Measurements from ENCODE around the gene FOXL3.

Gene FOXL3

DNA sequence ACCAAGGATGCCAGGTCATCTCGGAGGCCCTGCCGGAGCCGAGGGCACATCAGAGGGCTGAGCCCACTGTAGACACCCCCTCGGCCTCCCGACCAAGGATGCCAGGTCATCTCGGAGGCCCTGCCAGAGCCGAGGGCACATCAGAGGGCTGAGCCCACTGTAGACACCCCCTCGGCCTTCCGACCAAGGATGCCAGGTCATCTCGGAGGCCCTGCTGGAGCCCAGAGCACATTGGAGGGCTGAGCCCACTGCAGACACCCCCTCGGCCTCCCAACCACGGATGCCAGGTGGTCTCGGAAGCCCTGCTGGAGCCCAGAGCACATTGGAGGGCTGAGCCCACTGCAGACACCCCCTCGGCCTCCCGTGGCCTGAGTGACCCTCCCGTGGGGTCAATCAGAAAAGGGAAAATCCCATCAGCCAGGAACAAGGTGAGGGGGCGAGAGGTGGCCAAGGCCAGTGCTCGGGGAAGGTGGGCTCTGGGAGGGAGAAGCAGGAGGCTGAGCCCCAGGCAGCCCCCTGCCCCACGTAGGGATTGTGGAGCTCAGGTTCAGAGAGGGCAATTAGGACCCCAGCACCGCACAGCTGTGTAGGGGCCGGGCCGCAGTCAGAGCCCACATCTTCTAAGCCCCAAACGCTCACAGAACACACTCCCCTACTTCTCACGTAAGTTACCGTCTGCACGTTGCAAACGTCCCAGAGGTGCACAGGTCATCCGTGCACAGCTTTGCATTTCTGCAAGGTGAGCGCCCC is 37.6 kb upstream of the FOXL3 start:
- no peak overlapping the region for H3K27ac ChIP-seq
- TF ChIP-seq, protein P1, sequence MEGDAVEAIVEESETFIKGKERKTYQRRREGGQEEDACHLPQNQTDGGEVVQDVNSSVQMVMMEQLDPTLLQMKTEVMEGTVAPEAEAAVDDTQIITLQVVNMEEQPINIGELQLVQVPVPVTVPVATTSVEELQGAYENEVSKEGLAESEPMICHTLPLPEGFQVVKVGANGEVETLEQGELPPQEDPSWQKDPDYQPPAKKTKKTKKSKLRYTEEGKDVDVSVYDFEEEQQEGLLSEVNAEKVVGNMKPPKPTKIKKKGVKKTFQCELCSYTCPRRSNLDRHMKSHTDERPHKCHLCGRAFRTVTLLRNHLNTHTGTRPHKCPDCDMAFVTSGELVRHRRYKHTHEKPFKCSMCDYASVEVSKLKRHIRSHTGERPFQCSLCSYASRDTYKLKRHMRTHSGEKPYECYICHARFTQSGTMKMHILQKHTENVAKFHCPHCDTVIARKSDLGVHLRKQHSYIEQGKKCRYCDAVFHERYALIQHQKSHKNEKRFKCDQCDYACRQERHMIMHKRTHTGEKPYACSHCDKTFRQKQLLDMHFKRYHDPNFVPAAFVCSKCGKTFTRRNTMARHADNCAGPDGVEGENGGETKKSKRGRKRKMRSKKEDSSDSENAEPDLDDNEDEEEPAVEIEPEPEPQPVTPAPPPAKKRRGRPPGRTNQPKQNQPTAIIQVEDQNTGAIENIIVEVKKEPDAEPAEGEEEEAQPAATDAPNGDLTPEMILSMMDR (conservative IDR thresholded peaks at IDR 0.05), result no peak

DNA sequence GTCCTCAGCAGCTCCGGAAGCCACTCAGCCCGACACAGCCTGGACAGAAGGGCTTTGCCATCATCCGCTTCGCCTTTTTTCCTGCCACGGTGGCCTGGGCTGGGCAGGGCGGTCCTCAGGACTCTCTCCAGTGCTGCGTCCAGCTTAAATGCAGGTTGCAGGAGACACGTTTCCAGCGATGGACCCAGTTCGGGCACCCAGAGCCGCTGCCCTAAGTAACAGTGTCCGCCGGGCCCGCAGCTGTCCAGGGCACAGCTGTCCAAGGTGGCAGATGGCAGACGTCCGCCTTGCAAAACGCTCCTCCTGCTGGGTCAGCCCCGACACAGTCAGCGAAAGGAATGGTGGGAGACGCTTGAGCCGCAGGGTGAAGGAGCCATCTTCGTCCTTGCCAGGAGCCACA is 37.0 kb upstream of the FOXL3 start:
- no peak overlapping the region for H3K27ac ChIP-seq
- TF ChIP-seq, protein P1 (conservative IDR thresholded peaks at IDR 0.05), result no peak

DNA sequence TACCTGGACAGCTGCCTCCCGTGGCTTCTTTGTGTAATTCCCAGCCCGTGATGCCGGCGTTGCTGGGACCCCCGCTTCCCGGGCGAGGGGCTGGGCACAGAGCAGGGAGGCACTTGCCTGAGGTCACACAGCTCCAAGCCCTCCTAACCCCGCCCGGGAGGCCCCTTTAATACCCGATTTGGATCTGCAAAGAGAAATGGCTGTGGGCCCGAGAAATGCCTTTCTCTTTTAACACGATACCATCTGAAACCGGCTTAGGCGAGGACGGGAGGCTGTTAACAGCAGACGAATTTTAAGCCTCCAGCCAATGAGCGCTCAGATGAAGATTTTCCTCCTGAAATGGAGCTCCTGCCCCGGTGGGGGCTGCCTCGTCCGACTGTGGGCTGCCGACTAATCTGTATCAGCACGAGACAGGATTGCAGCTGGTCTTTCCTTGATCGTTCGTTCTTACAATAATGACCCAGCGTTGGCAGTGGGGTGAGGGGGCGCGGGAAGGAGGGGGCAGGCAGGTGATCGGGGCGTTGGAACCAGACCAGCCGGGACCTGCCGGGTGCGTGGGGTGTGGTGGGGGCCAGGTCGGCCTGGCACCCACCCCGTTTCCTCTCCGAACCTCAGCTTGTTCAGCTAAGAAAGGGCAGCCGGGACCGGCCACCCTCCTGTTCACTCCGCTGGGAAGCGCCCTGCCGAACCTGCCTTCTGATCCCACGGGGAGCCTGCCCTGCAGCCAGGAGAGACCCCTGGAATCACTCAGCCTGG is 36.2 kb upstream of the FOXL3 start:
- no peak overlapping the region for H3K27ac ChIP-seq
- TF ChIP-seq, protein P1 (conservative IDR thresholded peaks at IDR 0.05), result no peak

DNA sequence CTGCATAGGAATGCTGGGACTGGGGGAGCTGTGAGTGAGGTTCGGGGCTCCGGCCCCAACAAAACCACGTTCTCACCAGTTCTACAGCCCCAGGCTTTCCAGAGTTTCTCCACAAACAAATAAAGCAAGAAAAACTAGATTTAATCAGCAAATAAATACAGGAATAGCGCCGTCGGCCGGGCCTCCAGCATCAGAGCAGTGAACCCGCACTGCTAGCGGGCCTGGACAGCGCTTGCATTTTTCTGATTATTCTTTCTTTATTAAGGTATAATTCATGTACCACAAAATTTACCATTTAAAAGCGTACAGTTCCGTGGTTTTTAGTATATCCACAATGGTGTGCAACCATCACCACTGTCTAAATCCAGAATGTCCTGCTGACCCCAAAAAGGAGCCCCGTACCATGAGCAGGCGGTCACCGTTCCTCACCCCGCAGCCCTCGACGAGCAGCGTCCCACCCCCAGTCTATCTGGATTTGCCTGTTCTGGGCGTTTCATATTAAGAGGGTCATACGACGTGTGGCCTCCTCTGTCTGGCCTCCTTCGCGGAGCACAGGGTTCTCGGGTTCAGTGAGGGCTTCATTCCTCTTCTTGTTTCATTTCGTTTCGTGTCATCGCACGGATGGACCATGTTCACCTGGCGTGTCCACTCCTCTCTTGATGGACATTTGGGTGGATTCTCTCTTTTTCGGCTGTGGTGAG is 35.5 kb upstream of the FOXL3 start:
- TF ChIP-seq, protein P1 (conservative IDR thresholded peaks at IDR 0.05), result no peak
- H3K27ac ChIP-seq, result no peak overlapping the region

DNA sequence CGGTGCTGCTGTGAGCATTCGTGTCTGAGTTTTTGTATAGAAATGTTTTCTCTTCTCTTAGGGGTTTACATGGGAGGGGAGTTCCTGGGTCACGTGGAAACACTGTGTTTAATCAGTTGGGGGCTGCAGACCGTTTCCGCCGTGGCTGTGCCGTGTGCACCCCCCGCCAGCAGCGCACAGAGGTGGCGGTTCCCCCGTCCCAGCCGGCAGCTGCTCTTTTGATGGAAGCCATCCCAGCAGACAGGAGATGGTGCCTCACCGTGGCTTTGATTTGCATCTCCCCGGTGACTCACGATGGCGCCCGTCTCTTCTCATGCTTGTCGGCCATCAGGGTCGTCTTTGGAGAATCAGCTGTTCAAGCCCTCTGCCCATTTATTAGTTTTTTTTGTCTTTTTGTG is 34.9 kb upstream of the FOXL3 start:
- TF ChIP-seq, protein P1 (conservative IDR thresholded peaks at IDR 0.05), result no peak
- H3K27ac ChIP-seq, result no peak overlapping the region

DNA sequence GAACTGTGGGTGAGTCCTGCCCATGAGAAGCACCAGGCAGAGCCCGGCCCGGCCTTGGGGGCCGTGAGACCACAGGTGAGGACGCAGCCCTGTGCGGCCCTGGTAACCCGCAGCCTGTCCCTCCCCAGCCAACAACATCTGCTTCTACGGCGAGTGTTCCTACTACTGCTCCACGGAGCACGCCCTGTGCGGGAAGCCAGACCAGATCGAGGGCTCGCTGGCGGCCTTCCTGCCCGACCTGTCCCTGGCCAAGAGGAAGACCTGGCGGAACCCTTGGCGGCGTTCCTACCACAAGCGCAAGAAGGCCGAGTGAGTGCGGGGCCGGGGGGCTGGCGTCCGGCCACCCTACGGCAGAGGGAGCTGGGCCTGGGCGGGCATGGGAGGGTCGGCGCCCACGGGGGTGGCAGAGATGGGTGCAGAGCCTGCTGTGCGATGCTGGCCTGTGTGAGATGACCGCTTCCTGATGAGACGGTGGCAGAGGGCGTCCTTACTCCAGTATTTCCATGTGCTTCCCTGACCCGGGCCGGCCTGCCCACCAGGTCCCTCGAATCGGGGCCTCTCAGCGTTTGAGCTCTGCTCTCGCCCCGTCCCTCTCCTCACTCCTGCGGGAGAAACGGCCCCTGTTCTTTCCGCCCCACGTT is 34.1 kb upstream of the FOXL3 start:
- no peak overlapping the region for H3K27ac ChIP-seq
- TF ChIP-seq, protein P1 (conservative IDR thresholded peaks at IDR 0.05), result no peak
